CD4-positive, alpha-beta T cell (primary cell): ENCODE data around the gene ZNF335. TPM values are rescaled to one million over a fixed set of nuclear protein-coding genes. Genes with fewer than 3 reads are reported as not detected.

ENCODE experiments used
- ATAC-seq: fragments of 200-7000 bp; cut with Tn5 transposase; one replicate; pipeline ENCODE4 v1.10.0; 2022; ENCODE audit warnings: mild to moderate bottlenecking; ENCODE audit not compliant: poor library complexity
- CTCF ChIA-PET: fragments of 350-600 bp; sonication (Branson Sonifier 250); formaldehyde crosslinking; loops from one replicate; lab custom pipeline; 2021; ENCODE audit warnings: antibody characterized with exemption, inconsistent platforms; lab: Charles Lee
- POLR2A ChIA-PET: fragments of 350-600 bp; sonication (Branson Sonifier 250); formaldehyde crosslinking; loops from one replicate; lab custom pipeline; 2021; ENCODE audit warnings: antibody characterized with exemption, inconsistent platforms; lab: Charles Lee
- DNase-seq, 14 experiments: peaks; one replicate each; pipeline ENCODE4 v3.0.0-alpha.2; 2013 to 2020; ENCODE audit warnings: mixed read lengths in 2 of 14
- H3K27ac ChIP-seq, 2 donors: one replicate each; pipeline versions ENCODE4 v1.5.1 to v1.7.0; 2013; ENCODE audit warnings: low read length in 2 of 2, low read depth in 1 of 2, mild to moderate bottlenecking in 1 of 2
- H3K27me3 ChIP-seq, 2 experiments: 1 replicate in 1 of 2; 2 replicates in 1 of 2; pipeline versions ENCODE4 v1.6.1 to v1.7.0; 2013; ENCODE audit warnings: low read length in 2 of 2, control low read depth in 1 of 2, mild to moderate bottlenecking in 1 of 2, moderate library complexity in 1 of 2; ENCODE audit not compliant: insufficient read depth in 2 of 2, control insufficient read depth in 1 of 2
- H3K36me3 ChIP-seq: one replicate; pipeline ENCODE4 v1.6.1; 2013; ENCODE audit warnings: low read length, control low read depth; ENCODE audit not compliant: insufficient read depth
- H3K4me1 ChIP-seq: one replicate; pipeline ENCODE4 v1.6.1; 2013; ENCODE audit warnings: low read length, control low read depth; ENCODE audit not compliant: insufficient read depth
- H3K4me3 ChIP-seq: one replicate; pipeline ENCODE4 v1.5.1; 2013; ENCODE audit warnings: mild to moderate bottlenecking, low read length, moderate library complexity
- H3K9me3 ChIP-seq, 2 experiments: 1 replicate in 1 of 2; 2 replicates in 1 of 2; pipeline versions ENCODE4 v1.6.1 to v1.7.0; 2013; ENCODE audit warnings: low read length in 2 of 2, mild to moderate bottlenecking in 2 of 2, control low read depth in 1 of 2, moderate library complexity in 1 of 2; ENCODE audit not compliant: control insufficient read depth in 1 of 2, insufficient read depth in 1 of 2
- H3K27ac Mint-ChIP-seq: one replicate; pipeline ENCODE4 v1.8.0; 2020; ENCODE audit warnings: mixed read lengths
- H3K27me3 Mint-ChIP-seq: one replicate; pipeline ENCODE4 v1.8.0; 2021; ENCODE audit warnings: mixed read lengths
- H3K36me3 Mint-ChIP-seq: one replicate; pipeline ENCODE4 v1.8.0; 2021; ENCODE audit warnings: low read depth, mixed read lengths
- H3K4me1 Mint-ChIP-seq: one replicate; pipeline ENCODE4 v1.8.0; 2021; ENCODE audit warnings: low read depth, mixed read lengths
- H3K4me3 Mint-ChIP-seq: one replicate; pipeline ENCODE4 v1.8.0; 2020; ENCODE audit warnings: mild to moderate bottlenecking, mixed read lengths
- H3K9me3 Mint-ChIP-seq: one replicate; pipeline ENCODE4 v1.8.0; 2020; ENCODE audit warnings: mixed read lengths
- CTCF ChIP-seq: fragments of 200-600 bp; IDR thresholded peaks from one replicate; pipeline ENCODE4 v1.8.0; 2022; ENCODE audit warnings: antibody characterized with exemption, mild to moderate bottlenecking
- intact Hi-C, 2 experiments: fragments of 100-400 bp; cut with DNase I in 1 of 2; cut with micrococcal nuclease in 1 of 2; formaldehyde crosslinking; loops; one replicate each; pipeline versions ENCODE4 v1.15.1 to v1.9.0; 2023 to 2025; cut with DNase I, micrococcal nuclease
- total RNA-seq, 174 experiments: library from RNA in 2 of 174; stranded (reverse) in 2 of 174; gene quantifications; one replicate each; pipeline ENCODE4 v1.2.3 and lab custom pipeline; 2021 to 2026

ZNF335 gene
- total RNA-seq, 2 experiments from 2014 or later = 67.3 to 74.6 TPM

- Mint-ChIP-seq H3K9me3 (no peaks in the 10 kb centered on the region), H3K36me3 (no peaks in the 10 kb centered on the region), H3K27ac (no peak overlapping the region), H3K4me3 (no peak overlapping the region), H3K4me1 (peaks cover 14% of the 10 kb centered on the region), H3K27me3 (peaks cover 11% of the 10 kb centered on the region)
- intact Hi-C loops = no loop called here
- CTCF ChIA-PET = interaction anchor here (0.9 kb wide), 1 partner anchor 80 kb away, joined by 3 read pairs; no protein-coding TSS in a partner anchor
- no peak overlapping the region for H3K27ac ChIP-seq
- no peak for TF ChIP-seq CTCF
- H3K4me3 ChIP-seq = no peak overlapping the region
- POLR2A ChIA-PET = no interaction called here
- ATAC-seq (no peak), DNase-seq (no peak)
- H3K9me3 ChIP-seq = no peaks in the 10 kb centered on the region
- H3K4me1 ChIP-seq = peaks cover 21% of the 10 kb centered on the region
- peaks cover 6 to 9% of the 10 kb centered on the region in 2 experiments for H3K27me3 ChIP-seq
- H3K36me3 ChIP-seq = no peaks in the 10 kb centered on the region
Observed at GRCh38 chr20:45907219-45907948, 64.6 kb downstream of the ZNF335 start.

- H3K4me1 Mint-ChIP-seq = peaks cover 2% of the 10 kb centered on the region
- H3K4me3 Mint-ChIP-seq = no peak overlapping the region
- H3K27ac ChIP-seq = no peak overlapping the region
- intact Hi-C loops = no loop called here
- ATAC-seq (no peak), DNase-seq (no peak)
- CTCF ChIA-PET = no interaction called here
- POLR2A ChIA-PET = interaction anchor here (2.1 kb wide), 1 partner anchor 29 kb away, joined by 10 read pairs; the partner anchor contains the start of gene PCIF1
- H3K27me3 Mint-ChIP-seq = no peaks in the 10 kb centered on the region
- H3K9me3 Mint-ChIP-seq = no peaks in the 10 kb centered on the region
- H3K9me3 ChIP-seq = no peaks in the 10 kb centered on the region
- H3K4me3 ChIP-seq = no peak overlapping the region
- no peak for TF ChIP-seq CTCF
- no peaks in the 10 kb centered on the region for H3K36me3 ChIP-seq
- H3K36me3 Mint-ChIP-seq = no peaks in the 10 kb centered on the region
- no peaks in the 10 kb centered on the region for H3K27me3 ChIP-seq
- H3K4me1 ChIP-seq = peaks cover 3% of the 10 kb centered on the region
- no peak overlapping the region for H3K27ac Mint-ChIP-seq
Observed at GRCh38 chr20:45905505-45906079, 66.4 kb downstream of the ZNF335 start.

- Histone ChIP-seq H3K36me3 (no peaks in the 10 kb centered on the region), H3K9me3 (no peaks in the 10 kb centered on the region), H3K27me3 (no peaks in the 10 kb centered on the region), H3K27ac (no peak overlapping the region), H3K4me3 (no peak overlapping the region), H3K4me1 (no peaks in the 10 kb centered on the region)
- ChIA-PET CTCF (interaction anchor here (0.6 kb wide), 1 partner anchor 84 kb away, joined by 3 read pairs; no protein-coding TSS in a partner anchor), POLR2A (interaction anchor here (0.8 to 2.1 kb wide), 2 partner anchors 12 to 29 kb away, joined by 3 to 10 read pairs; partner anchors contain the start of gene PCIF1)
- no peaks in the 10 kb centered on the region for H3K4me1 Mint-ChIP-seq
- H3K27ac Mint-ChIP-seq = no peak overlapping the region
- TF ChIP-seq CTCF = no peak
- no peaks in the 10 kb centered on the region for H3K27me3 Mint-ChIP-seq
- no peak overlapping the region for H3K4me3 Mint-ChIP-seq
- no peaks in the 10 kb centered on the region for H3K36me3 Mint-ChIP-seq
- intact Hi-C loops = no loop called here
- DNase-seq = no peak
- no peak for ATAC-seq
- no peaks in the 10 kb centered on the region for H3K9me3 Mint-ChIP-seq
Observed at GRCh38 chr20:45904583-45905504, 67.2 kb downstream of the ZNF335 start.
